GM19372 (cell line): ENCODE measurements around the gene RNF8.
"Not testable (repeated sequence)": the region's sequence is repeated elsewhere in the genome, so short reads cannot be mapped to it uniquely, and the experiment has no call there.

Source experiments
- ATAC-seq: cut with Tn5 transposase; IDR thresholded peaks from one replicate; pipeline ENCODE4 v1.9.1; 2021; ENCODE audit warnings: mild to moderate bottlenecking, low read depth, moderate library complexity; ENCODE audit not compliant: unreplicated experiment

The RNF8 gene

DNA sequence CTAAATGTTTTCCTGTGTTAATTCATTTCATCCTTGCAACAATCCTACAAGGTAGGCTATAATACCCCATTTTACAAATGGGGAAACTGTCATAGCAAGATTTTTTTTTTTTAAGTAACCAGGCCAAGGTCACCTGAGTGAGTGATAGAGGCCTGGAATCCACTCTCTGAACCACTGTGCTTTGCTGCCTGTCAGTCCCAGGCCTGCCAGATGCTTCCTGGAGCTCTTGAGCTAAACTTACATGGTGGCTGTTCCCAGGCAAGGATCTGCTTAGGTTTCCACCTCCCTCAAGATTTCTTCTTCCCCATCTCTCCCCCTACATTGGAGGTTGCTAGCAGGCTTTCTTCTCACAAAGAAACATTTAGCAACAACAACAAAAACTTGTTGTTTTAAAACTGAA is 32.7 kb upstream of the RNF8 start:
- no peak for ATAC-seq

DNA sequence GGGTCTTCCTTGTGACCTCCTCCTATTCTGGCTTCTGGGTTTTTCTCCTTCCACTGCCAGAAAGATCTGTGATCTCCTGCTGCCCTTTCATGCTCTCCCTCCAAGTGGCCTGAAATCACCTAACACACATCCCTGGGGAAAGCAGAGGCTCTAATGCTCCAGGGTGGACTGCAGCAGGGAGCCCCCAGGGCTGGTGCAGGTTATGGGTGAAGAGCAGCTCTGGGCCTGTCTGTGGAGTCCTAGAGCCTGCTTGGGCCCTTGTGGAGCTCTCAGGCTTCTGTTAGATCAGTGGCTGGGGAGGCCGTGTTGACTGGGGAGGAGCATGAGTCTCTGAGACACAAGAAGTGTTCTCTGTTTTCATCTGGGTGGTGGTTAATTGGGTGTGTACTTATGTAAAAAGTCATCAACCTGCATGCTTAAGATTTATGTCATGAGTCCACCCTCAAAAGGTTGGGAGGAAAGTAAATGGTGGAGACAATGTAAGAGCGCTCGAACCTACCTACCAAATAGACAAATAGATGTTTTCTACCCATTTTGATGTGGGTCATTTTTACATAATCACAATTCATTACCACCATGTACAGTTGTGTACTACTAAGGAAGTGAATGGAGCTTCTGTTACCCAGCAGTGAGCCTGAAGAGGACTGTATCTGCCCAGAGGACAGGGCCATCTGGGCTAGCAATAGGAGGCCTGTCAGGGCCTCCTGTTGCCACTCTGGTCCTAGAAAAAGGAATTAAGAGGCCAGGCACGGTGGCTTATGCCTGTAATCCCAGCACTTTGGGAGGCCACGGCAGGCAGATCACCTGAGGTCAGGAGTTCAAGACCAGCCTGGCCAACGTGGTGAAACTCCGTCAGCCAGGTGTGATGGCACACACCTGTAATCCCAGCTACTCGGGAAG is 32.0 kb upstream of the RNF8 start:
- ATAC-seq, result no peak

- ATAC-seq, result no peak
These were observed 30.2 kb upstream of the RNF8 start for GRCh38 chr6:37323580-37323979.

DNA sequence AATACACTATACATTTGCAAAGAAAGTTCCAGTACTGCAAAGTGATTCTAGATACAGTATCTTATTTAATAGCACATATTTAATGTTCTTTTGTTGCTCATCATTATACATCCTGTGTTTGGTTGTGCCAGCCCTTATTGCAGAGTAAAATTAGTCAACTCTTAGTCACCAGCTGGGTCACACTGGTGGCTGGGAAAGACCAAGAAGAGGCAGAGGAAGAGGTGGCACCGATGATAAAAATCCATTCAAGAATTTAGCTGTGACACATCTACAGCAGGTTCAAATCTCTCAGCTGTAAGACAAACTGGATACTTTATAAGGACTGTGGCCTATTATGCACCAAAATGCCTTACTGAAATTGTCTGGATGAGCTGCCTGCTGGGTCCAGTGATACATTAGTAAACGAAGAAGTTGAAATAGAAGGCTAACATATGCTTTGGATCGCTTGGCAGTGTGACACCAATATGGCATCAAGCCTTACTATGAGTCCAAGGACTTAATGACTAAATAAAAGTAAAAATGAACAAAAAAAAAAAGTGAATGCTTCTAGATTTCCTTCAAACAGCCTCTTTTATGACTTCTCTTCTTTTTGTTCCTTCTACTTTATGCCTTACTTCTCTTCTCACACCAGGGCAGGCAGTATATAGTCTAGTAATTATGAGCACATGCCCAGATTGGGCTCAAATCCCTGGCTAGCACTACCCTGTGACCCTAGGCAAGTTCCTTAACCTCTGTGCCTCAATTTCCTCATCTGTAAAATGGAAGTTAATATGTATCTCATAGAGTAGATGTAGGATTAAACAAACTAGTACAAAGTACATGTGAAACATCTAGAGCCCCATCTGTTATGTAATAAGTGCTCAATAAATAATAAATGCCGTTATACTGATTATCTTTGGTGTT is 29.4 kb upstream of the RNF8 start:
- no peak for ATAC-seq

DNA sequence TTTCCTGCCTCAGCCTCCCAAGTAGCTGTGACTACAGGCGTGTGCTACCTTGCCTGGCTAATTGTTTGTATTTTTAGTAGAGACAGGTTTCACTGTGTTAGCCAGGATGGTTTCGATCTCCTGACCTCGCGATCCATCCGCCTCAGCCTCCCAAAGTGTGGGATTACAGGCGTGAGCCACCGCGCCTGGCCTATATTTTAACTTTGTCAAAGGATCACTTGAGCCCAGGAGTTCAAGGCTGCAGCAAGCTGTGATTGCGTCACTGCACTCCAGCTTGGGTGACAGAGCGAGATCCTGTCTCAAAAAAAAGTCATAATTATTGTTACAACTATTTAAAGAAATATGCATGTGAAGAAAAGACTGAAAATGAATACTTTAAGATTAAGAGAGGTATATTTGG is 23.4 kb upstream of the RNF8 start:
- ATAC-seq, result not testable (repeated sequence)

DNA sequence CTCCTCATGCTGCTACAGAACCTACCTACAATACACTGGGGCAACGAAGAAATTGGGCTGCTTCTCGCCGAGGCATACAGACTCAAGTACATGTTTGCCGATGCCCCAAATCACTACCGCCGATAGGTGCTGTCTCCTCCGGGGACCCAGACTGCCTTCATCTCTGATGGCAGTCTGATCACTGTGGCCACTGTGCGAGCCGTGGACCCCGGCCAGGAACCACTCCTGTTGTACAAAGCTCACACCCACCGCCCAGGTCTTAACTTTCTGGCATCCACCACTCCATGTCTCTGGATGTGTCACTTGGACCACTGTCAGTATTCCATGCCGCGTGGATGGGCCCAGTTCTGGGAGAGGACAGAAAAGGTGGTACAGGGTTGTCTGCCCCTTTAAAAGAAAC is 22.7 kb upstream of the RNF8 start:
- no peak for ATAC-seq

DNA sequence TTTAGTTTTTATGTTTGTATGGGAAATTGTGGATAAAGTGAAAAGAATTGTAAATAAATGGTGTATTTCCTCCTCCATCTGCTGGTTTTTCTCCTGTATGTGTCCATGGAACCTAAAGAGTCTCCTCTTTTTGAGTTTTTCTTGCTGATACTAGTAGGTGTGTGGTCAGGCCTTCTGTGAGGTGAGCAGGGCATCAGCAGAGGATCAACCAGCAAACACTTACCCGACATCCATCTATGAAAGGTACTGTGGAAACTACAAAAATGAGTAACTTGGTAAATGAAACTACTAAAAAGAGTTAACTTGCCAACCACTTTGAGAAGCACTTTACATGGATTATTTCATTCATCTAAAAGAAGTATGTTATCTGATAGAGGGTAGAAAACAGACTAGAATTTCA is 20.9 kb upstream of the RNF8 start:
- ATAC-seq, result no peak

- ATAC-seq, result no peak
These were observed 19.7 kb upstream of the RNF8 start for GRCh38 chr6:37334047-37334446.

GRCh38 chr6:37338317-37338716 is 15.5 kb upstream of the RNF8 start:
- ATAC-seq, result not testable (repeated sequence)

DNA sequence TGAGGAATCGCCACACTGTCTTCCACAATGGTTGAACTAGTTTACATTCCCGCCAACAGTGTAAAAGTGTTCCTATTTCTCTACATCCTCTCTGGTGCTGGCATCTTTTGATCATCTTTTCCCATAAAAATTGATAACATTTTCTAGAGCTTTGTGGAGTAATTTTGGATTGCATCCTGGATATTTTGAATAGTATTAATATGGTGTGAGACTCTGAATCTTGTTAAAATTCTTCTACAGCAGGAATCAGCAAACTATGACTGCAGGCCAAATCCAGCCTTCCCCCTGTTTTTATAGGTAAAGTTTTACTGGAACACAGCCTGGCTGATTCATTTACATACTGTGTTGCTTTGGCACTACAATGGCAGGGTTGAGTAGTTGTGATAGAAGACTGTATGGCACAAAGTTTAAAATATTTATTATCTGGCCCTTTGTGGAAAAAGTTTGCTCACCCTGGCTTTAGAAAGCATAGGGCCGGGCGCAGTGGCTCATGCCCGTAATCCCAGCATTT is 15.0 kb upstream of the RNF8 start:
- ATAC-seq, result no peak

DNA sequence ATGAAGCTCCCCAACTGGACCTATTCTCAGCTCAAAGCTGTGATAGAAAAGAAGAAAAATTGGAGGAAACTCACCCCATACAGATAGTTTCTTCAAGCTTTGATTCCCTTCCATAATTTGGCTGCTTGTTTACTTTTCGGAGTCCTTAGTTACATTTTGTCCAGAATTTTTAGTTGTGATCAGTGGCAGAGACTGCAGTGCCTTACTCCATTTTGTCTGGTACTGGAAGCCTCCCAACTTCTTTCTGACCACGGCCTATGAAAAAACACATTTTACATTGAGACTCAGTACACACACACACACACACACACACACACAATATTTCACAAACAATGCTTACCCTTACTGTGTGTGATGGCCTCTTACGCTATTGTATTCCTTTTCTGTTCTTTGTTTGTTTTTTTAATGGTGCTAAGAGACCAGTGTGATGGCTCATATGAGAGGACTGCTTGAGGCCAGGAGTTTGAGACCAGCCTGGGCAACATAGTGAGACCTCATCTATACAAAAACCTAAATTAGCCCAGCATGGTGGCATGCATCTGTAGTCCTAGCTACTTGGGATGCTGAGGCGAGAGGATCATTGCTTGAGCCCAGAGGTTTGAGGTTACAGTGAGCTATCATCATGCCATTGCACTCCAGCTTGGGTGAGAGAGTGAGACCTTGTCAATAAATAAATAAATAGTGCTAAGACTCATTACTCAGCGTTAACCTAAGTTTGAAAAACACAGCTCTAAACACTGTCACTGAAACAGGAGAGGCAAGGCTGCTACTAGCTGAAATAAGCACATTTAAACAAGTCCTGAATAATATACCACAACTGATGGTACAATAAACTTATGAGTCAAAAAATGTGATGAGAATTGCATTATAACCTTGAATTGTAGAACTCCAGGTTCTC is 13.8 kb upstream of the RNF8 start:
- no peak for ATAC-seq

- no peak for ATAC-seq
These were observed 13.2 kb upstream of the RNF8 start for GRCh38 chr6:37340639-37340943.

- no peak for ATAC-seq
These were observed 10.5 kb upstream of the RNF8 start for GRCh38 chr6:37343248-37343647.

DNA sequence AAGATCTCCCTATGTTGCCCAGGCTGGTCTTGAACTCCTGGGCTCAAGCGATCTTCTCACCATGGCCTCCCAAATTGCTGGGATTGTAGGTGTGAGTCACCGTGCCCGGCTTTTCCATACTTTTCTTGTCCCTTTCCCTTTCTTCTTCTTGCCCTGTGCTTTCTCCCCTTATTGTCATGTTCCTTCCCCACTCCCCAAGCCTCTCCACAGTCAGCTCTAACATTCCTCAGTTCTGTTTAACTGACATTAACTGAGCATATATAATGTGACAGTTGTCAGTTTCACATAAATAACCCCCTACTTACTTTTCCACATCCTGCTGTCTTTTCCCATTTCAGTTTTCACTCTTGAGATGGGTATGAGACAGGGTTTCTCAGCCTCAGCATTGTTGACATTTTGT is 9.5 kb upstream of the RNF8 start:
- no peak for ATAC-seq

DNA sequence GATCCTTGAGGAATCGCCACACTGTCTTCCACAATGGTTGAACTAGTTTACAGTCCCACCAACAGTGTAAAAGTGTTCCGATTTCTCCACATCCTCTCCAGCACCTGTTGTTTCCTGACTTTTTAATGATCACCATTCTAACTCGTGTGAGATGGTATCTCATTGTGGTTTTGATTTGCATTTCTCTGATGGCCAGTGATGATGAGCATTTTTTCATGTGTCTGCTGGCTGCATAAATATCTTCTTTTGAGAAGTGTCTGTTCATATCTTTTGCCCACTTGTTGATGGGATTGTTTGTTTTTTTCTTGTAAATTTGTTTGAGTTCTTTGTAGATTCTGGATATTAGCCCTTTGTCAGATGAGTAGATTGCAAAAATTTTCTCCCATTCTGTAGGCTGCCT is 8.0 kb upstream of the RNF8 start:
- ATAC-seq, result not testable (repeated sequence)

- ATAC-seq, result no peak
These were observed 6.6 kb upstream of the RNF8 start for GRCh38 chr6:37347177-37347576.

DNA sequence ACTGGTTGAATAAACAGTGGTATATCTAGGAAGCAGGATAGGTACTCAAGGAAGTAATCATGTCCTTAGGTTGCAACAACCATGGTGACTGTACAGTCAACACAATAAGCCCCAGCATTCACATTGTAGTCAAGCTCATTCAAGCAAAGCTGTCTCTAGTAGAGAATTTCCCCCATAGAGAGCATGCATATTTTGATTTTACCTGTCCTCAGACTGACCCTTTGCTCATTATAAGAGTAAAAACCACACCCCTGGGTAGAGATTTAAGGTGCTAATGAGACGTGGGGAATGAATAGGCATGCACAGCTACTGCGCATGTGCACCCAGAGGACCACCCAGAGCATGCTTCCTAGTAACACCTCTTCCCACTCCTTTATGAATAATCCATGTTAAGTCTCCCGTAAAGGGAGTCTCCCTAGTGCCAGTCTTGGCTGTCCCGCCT is 6.1 kb upstream of the RNF8 start:
- no peak for ATAC-seq

DNA sequence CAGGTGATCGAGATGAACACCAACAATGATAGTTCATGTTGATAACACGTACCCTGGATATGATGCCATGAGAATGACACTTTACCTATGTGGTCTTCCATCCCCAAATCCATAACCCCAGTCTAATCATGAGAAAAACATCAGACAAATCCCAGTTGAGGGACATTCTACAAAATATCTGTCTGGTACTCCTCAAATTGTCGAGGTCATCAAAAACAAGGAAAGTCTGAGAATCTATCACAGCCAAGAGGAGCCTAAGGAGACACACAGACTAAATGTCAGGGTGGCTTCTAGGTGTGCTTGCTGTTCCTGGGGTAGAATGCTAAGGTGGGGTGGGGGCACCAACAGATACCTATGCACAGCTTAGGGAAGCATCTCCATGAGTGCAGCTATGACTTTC is 2.8 kb upstream of the RNF8 start:
- ATAC-seq, result no peak

GRCh38 chr6:37352384-37352783 is 1.4 kb upstream of the RNF8 start:
- ATAC-seq, result no peak
